ENCODE measurements around the gene ARMCX2. TPM values are rescaled to one million over a fixed set of nuclear protein-coding genes. Genes with fewer than 3 reads are reported as not detected.

Gene ARMCX2
- total RNA-seq, 1 experiment from 2014 or later, result 0.17 TPM

DNA sequence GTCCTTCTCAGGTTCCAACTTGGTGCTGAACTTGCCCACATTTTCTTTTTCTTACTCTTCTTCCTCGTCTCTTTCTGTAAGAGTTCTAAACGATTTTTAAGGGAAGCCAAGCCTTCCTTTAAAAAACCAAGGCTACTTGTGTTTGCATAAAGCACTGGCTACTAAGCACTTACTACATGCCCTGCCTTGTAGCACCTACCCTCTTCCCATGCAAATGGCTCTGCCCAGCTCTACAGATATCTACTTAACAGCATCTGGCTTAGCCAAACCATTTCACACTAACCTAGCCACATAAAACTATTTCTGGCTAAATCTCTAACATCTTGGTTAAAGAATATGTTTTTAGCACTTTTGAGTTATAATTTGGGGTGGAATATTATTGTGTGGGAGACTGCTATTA, 26.9 kb upstream of the ARMCX2 start:
- intact Hi-C loops (cut with micrococcal nuclease), result no loop called here
- Histone ChIP-seq H3K27me3 (ENCODE audit: insufficient read depth, low read length) (peaks cover 19% of the 10 kb centered on the region), H2AFZ (ENCODE audit: low read depth, low read length, poor library complexity, severe bottlenecking) (no peak overlapping the region), H3K4me2 (ENCODE audit: low read length) (no peak overlapping the region), H3K9me3 (ENCODE audit: control insufficient read depth in 1 of 2, insufficient read depth in 1 of 2, low read depth in 1 of 2, low read length in 2 of 2) (no peaks in the 10 kb centered on the region), H3K79me2 (ENCODE audit: insufficient read depth, low read length) (no peaks in the 10 kb centered on the region), H3K27ac (ENCODE audit: low read depth, low read length) (no peak overlapping the region), H3K4me1 (ENCODE audit: control insufficient read depth in 1 of 2, insufficient read depth in 2 of 2, low read length in 2 of 2) (no peaks in the 10 kb centered on the region), H3K36me3 (ENCODE audit: control insufficient read depth in 1 of 2, insufficient read depth in 2 of 2, low read length in 2 of 2) (no peaks in the 10 kb centered on the region), H4K20me1 (ENCODE audit: insufficient read depth) (no peaks in the 10 kb centered on the region), H3K9me2 (ENCODE audit: insufficient read depth) (no peaks in the 10 kb centered on the region), H3K4me3 (replicated peaks in 1 of 2; ENCODE audit: low read depth in 1 of 2, low read length in 2 of 2) (no peak overlapping the region), H3K9ac (ENCODE audit: low read length) (no peak overlapping the region)
- ATAC-seq (no peak), DNase-seq (ENCODE audit: low read depth, low spot score) (no peak)
- no TSS peak for BruUV-seq (replicated peaks)
- ChIA-PET RAD21 (ENCODE audit: low non-redundant PET in 1 of 2, low total read pairs in 2 of 2, uncharacterized antibody in 2 of 2, unreplicated experiment in 2 of 2) (no interaction called here), CTCF (no interaction called here), POLR2A (no interaction called here)
- TF ChIP-seq TCF7L2 (IDR thresholded peaks at IDR 0.05; ENCODE audit: borderline replicate concordance, extremely low read depth, insufficient read depth, insufficient read length) (no peak), POLR2AphosphoS5 (IDR thresholded peaks at IDR 0.05; ENCODE audit: low read depth, low read length) (no peak), EGR1 (IDR thresholded peaks at IDR 0.05; ENCODE audit: low read depth) (no peak), ZFX (IDR thresholded peaks at IDR 0.05) (no peak), SRF (IDR thresholded peaks at IDR 0.05; ENCODE audit: low read depth) (no peak), CTCF (IDR thresholded peaks at IDR 0.05 in 2 of 3, conservative IDR thresholded peaks at IDR 0.05 in 1 of 3; ENCODE audit: borderline replicate concordance in 1 of 3, insufficient read depth in 1 of 3, low read depth in 2 of 3, low read length in 2 of 3) (no peak), RAD21 (IDR thresholded peaks at IDR 0.05; ENCODE audit: low read depth) (no peak), SIN3A (IDR thresholded peaks at IDR 0.05; ENCODE audit: low read depth) (no peak), JUND (IDR thresholded peaks at IDR 0.05) (no peak), ZNF274 (IDR thresholded peaks at IDR 0.05; ENCODE audit: low read depth, low read length) (no peak), SP1 (IDR thresholded peaks at IDR 0.05; ENCODE audit: low read depth) (no peak), EZH2phosphoT487 (IDR thresholded peaks at IDR 0.05; ENCODE audit: borderline replicate concordance) (no peak), EZH2 (IDR thresholded peaks at IDR 0.05) (no peak), POLR2A (IDR thresholded peaks at IDR 0.05; ENCODE audit: borderline replicate concordance, extremely low read depth, insufficient read depth, insufficient read length) (no peak), ZBTB33 (IDR thresholded peaks at IDR 0.05; ENCODE audit: extremely low read depth, insufficient replicate concordance, low read length) (no peak), CBX3 (IDR thresholded peaks at IDR 0.05; ENCODE audit: low read depth) (no peak), YY1 (IDR thresholded peaks at IDR 0.05; ENCODE audit: extremely low read depth, insufficient replicate concordance, low read depth, low read length) (no peak)
- TF ChIP-seq, protein P1, sequence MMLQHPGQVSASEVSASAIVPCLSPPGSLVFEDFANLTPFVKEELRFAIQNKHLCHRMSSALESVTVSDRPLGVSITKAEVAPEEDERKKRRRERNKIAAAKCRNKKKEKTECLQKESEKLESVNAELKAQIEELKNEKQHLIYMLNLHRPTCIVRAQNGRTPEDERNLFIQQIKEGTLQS (IDR thresholded peaks at IDR 0.05), result no peak
- TF ChIP-seq, protein P2, sequence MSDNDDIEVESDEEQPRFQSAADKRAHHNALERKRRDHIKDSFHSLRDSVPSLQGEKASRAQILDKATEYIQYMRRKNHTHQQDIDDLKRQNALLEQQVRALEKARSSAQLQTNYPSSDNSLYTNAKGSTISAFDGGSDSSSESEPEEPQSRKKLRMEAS (IDR thresholded peaks at IDR 0.05), result no peak
- TF ChIP-seq, protein P3, sequence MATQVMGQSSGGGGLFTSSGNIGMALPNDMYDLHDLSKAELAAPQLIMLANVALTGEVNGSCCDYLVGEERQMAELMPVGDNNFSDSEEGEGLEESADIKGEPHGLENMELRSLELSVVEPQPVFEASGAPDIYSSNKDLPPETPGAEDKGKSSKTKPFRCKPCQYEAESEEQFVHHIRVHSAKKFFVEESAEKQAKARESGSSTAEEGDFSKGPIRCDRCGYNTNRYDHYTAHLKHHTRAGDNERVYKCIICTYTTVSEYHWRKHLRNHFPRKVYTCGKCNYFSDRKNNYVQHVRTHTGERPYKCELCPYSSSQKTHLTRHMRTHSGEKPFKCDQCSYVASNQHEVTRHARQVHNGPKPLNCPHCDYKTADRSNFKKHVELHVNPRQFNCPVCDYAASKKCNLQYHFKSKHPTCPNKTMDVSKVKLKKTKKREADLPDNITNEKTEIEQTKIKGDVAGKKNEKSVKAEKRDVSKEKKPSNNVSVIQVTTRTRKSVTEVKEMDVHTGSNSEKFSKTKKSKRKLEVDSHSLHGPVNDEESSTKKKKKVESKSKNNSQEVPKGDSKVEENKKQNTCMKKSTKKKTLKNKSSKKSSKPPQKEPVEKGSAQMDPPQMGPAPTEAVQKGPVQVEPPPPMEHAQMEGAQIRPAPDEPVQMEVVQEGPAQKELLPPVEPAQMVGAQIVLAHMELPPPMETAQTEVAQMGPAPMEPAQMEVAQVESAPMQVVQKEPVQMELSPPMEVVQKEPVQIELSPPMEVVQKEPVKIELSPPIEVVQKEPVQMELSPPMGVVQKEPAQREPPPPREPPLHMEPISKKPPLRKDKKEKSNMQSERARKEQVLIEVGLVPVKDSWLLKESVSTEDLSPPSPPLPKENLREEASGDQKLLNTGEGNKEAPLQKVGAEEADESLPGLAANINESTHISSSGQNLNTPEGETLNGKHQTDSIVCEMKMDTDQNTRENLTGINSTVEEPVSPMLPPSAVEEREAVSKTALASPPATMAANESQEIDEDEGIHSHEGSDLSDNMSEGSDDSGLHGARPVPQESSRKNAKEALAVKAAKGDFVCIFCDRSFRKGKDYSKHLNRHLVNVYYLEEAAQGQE (IDR thresholded peaks at IDR 0.05; ENCODE audit: low read depth), result no peak

All from HCT116 (cell line).